Endothelial cell (in vitro differentiated cells): ENCODE measurements around the gene CUL3. TPM values are rescaled to one million over a fixed set of nuclear protein-coding genes. Genes with fewer than 3 reads are reported as not detected.

Source experiments
- DNase-seq: peaks from one replicate; pipeline ENCODE4 v3.0.0; 2021; ENCODE audit warnings: low spot score
- H3K27ac Mint-ChIP-seq: one replicate; pipeline ENCODE4 v1.8.0; 2021; ENCODE audit warnings: mixed read lengths, inconsistent platforms; ENCODE audit not compliant: unreplicated experiment
- H3K27me3 Mint-ChIP-seq: one replicate; pipeline ENCODE4 v1.8.0; 2021; ENCODE audit warnings: mild to moderate bottlenecking, moderate library complexity, mixed read lengths, inconsistent platforms; ENCODE audit not compliant: unreplicated experiment
- H3K36me3 Mint-ChIP-seq: one replicate; pipeline ENCODE4 v1.8.0; 2021; ENCODE audit warnings: mild to moderate bottlenecking, low read depth, mixed read lengths, inconsistent platforms; ENCODE audit not compliant: unreplicated experiment
- H3K4me1 Mint-ChIP-seq: one replicate; pipeline ENCODE4 v1.8.0; 2021; ENCODE audit warnings: mild to moderate bottlenecking, mixed read lengths, inconsistent platforms; ENCODE audit not compliant: unreplicated experiment
- H3K4me3 Mint-ChIP-seq: one replicate; pipeline ENCODE4 v1.8.0; 2021; ENCODE audit warnings: mild to moderate bottlenecking, mixed read lengths, inconsistent platforms; ENCODE audit not compliant: unreplicated experiment
- H3K9me3 Mint-ChIP-seq: one replicate; pipeline ENCODE4 v1.8.0; 2021; ENCODE audit warnings: mixed read lengths, inconsistent platforms; ENCODE audit not compliant: unreplicated experiment
- long read RNA-seq: library from polyadenylated mRNA; unstranded; transcript quantifications from one replicate; pipeline ENCODE4 v2.0.0, GENCODE V29; 2020; ENCODE audit not compliant: unreplicated experiment
- total RNA-seq: library from RNA; stranded (reverse); fragmentation: NEBNext Ultra II Directional; extraction: Animal tissue kit (Norgen Biotek cat#: 25700); gene quantifications from one replicate; pipeline ENCODE4 v1.2.1, GENCODE V29; 2021; ENCODE audit not compliant: unreplicated experiment
- TF ChIP-seq, protein P1 (sequence below): fragments of 200-600 bp; sonication (generic); IDR thresholded peaks from one replicate; pipeline ENCODE4 v1.5.0; 2021; ENCODE audit warnings: antibody characterized with exemption; ENCODE audit not compliant: unreplicated experiment

The CUL3 gene
- total RNA-seq = 138 TPM
- long read RNA-seq, full-length matches to known transcripts = 2 of 4 reads
- long read RNA-seq, partial matches to known transcripts = 2 of 4 reads
- long read RNA-seq, other reads (novel, unspliced or antisense) = 0 of 4 reads

DNA sequence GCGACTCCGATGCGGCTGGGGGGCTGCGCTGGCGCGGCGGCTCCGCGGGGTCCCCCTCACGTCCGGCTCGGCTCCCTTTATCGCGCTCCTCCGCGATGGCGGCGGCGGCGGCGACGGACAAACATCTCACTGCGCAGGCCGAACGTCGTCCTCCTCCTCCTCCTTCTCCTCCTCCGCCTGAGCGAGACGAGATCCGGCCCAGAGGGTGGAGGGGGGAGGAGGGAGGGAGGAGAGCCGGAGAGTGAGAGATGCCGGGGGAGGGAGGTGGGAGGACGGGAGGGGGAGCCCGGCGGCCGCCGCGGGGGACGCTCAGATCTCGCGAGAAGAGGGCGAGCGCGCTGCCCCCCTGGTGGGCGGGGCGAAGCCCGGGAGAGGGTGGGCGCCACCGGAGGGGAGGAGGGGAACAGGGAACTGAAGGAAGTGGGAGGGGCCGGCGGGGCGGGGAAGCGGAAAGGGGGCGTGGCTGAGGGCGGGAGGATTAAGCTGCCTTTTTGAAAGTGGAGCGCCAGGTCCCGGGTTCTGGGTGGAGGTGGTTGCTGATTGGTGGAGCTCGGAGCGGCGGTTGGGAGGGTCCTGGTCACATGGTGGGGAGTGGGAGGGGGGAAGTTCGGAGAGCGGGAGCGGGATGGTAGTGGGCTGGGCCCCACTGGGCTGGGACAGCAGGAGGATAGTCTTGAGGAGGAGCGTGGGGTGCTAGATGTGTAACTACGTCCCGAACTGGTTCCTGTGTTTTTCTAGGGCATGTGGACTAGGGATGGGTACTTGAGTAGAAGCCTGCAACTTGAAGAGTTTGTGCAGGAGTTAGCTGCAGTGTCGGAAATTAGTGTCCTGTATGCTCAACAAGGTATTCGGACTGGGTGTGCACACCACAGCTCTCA, at the start of gene CUL3:
Gene CUL3, minus strand, starts transcription at position 153 of the 878 bp plus-strand sequence. CDS start 354 bp downstream, outside the sequence.
- Mint-ChIP-seq H3K27me3 (peaks cover 15% of the 10 kb centered on the region), H3K9me3 (no peaks in the 10 kb centered on the region), H3K4me3 (peak within 1 kb of the TSS; percentile 100), H3K27ac (peak within 1 kb of the TSS; percentile 98), H3K36me3 (peaks cover 18% of the 10 kb centered on the region), H3K4me1 (peaks cover 49% of the 10 kb centered on the region)
- TF ChIP-seq, protein P1, sequence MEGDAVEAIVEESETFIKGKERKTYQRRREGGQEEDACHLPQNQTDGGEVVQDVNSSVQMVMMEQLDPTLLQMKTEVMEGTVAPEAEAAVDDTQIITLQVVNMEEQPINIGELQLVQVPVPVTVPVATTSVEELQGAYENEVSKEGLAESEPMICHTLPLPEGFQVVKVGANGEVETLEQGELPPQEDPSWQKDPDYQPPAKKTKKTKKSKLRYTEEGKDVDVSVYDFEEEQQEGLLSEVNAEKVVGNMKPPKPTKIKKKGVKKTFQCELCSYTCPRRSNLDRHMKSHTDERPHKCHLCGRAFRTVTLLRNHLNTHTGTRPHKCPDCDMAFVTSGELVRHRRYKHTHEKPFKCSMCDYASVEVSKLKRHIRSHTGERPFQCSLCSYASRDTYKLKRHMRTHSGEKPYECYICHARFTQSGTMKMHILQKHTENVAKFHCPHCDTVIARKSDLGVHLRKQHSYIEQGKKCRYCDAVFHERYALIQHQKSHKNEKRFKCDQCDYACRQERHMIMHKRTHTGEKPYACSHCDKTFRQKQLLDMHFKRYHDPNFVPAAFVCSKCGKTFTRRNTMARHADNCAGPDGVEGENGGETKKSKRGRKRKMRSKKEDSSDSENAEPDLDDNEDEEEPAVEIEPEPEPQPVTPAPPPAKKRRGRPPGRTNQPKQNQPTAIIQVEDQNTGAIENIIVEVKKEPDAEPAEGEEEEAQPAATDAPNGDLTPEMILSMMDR = no peak
- DNase-seq = peak; percentile 100

DNA sequence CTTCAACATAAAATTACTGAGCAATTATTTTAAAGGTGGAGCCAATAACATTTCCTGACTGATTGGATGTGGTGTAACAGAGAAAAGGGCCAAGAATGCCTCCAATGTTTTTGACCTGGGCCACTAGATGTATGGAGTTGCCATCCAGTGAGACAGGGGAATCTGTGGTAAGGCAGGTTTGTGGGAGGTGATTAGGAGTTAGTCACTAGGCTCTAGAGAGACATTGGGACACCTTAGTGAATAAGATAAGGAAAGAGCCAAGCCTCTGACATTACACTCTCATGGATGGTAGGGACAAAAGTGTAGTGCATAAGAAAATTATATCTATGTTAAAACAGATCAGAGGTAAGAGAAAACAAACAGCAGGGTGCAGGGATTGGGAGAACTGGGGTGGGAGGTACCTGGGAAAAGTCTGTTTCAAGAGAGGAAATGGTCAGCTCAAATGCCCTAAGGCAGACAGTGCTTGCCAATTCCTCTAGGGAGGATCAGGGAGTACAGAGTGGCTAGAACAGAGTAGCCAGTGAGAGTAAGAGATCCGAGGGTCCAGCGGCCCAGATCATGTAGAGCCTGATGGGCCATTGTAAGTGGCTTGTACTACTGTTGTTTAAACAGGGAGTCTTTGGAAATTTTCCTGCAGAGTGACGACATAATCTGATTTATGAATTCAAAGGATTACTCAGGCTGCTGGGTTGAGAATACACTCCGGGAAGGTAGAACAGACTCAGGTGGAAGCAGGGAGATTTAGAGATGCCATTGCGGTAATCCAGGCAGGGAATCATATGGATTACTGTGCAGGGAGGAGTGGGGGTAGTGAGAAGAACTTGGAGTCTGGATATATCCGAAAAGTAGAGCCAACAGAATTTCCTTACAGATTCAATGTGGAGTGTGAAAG, 45.7 kb upstream of the CUL3 start:
- no peaks in the 10 kb centered on the region for H3K9me3 Mint-ChIP-seq
- DNase-seq = no peak
- H3K4me1 Mint-ChIP-seq = no peaks in the 10 kb centered on the region
- H3K36me3 Mint-ChIP-seq = no peaks in the 10 kb centered on the region
- H3K4me3 Mint-ChIP-seq = no peak overlapping the region
- H3K27me3 Mint-ChIP-seq = no peaks in the 10 kb centered on the region
- H3K27ac Mint-ChIP-seq = no peak overlapping the region
- TF ChIP-seq, protein P1 = no peak

DNA sequence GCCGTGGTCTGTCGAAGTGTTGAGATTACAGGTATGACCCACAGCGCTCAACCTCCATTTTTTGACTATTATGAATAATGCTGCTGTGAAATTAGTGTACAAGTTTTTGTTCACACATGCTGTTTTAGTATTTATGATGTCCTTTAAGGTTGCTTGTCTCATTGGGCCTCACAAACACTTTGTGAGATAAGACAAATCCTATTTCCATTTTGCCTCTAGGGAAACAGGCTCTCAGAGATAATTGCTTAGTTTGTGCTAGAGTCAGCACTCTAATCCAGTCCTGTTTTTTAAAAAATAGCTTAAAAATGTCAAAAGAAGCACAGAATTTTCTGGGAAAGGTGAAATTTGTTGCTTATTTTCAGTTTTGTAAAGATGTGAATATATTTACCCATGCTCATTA, 43.3 kb upstream of the CUL3 start:
- DNase-seq = no peak
- no peaks in the 10 kb centered on the region for H3K27me3 Mint-ChIP-seq
- no peak overlapping the region for H3K4me3 Mint-ChIP-seq
- no peaks in the 10 kb centered on the region for H3K4me1 Mint-ChIP-seq
- H3K36me3 Mint-ChIP-seq = no peaks in the 10 kb centered on the region
- TF ChIP-seq, protein P1 = no peak
- H3K9me3 Mint-ChIP-seq = no peaks in the 10 kb centered on the region
- no peak overlapping the region for H3K27ac Mint-ChIP-seq

DNA sequence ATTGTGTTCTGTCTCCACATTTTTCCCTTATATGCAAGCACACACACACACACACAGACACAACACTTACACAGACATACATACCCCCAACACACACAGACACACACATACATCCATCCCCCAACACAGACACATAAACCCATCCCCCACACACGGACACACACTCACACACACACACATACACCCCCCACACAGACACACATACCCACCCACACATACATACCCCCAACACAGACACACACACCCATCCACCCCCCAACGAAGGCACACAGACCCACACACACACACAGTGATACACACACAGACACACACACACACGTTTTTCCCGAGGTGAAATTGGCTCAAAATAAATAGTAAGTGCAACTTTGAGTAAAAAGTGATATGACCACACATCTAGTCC, 41.6 kb upstream of the CUL3 start:
- Mint-ChIP-seq H3K36me3 (no peaks in the 10 kb centered on the region), H3K27me3 (no peaks in the 10 kb centered on the region), H3K4me1 (no peaks in the 10 kb centered on the region), H3K27ac (no peak overlapping the region), H3K4me3 (no peak overlapping the region), H3K9me3 (no peaks in the 10 kb centered on the region)
- DNase-seq = no peak
- TF ChIP-seq, protein P1 = no peak
